GM12874 (cell line): ENCODE results near the gene TMEM245.

Experiments used
- CTCF ChIP-seq: IDR thresholded peaks from 2 replicates; pipeline ENCODE4 v1.5.1; 2011; ENCODE audit warnings: low read depth, mild to moderate bottlenecking, control low read depth, low read length, moderate library complexity; ENCODE audit not compliant: insufficient read depth

Gene TMEM245

GRCh38 chr9:109088221-109088620 lies 31.5 kb downstream of the TMEM245 start:
- no peak for TF ChIP-seq CTCF

- TF ChIP-seq CTCF: no peak
Observed at GRCh38 chr9:109087795-109088194, 32.0 kb downstream of the TMEM245 start.

- no peak for TF ChIP-seq CTCF
Observed at GRCh38 chr9:109086221-109086620, 33.5 kb downstream of the TMEM245 start.

- TF ChIP-seq CTCF: no peak
Observed at GRCh38 chr9:109085510-109085909, 34.2 kb downstream of the TMEM245 start.

- TF ChIP-seq CTCF: no peak
Observed at GRCh38 chr9:109083813-109084405, 35.8 kb downstream of the TMEM245 start.

GRCh38 chr9:109083141-109083540 lies 36.6 kb downstream of the TMEM245 start:
- no peak for TF ChIP-seq CTCF

GRCh38 chr9:109082091-109082620 lies 37.6 kb downstream of the TMEM245 start:
- TF ChIP-seq CTCF: no peak
